Activated CD4-positive, alpha-beta T cell treated with anti-CD3 and anti-CD28 coated beads for 36 hours (primary cell): Measurements from ENCODE around the gene KRTAP29-1. TPM values are rescaled to one million over a fixed set of nuclear protein-coding genes. Genes with fewer than 3 reads are reported as not detected.
A peak's percentile ranks its signal among the peaks of the same experiment; 100 is the strongest.
"Not testable (repeated sequence)": the region's sequence is repeated elsewhere in the genome, so short reads cannot be mapped to it uniquely, and the experiment has no call there.

ENCODE experiments used
- ATAC-seq: fragments of 200-7000 bp; cut with Tn5 transposase; one replicate; pipeline ENCODE4 v1.10.0; 2021; ENCODE audit warnings: mild to moderate bottlenecking, moderate library complexity
- CTCF ChIA-PET: fragments of 350-600 bp; sonication (Branson Sonifier 250); formaldehyde crosslinking; loops from one replicate; lab custom pipeline; 2021; ENCODE audit warnings: antibody characterized with exemption; lab: Charles Lee
- POLR2A ChIA-PET: fragments of 350-600 bp; sonication (Branson Sonifier 250); formaldehyde crosslinking; loops from one replicate; lab custom pipeline; 2021; ENCODE audit warnings: antibody characterized with exemption, inconsistent platforms; lab: Charles Lee
- DNase-seq: peaks from one replicate; pipeline ENCODE4 v3.0.0-alpha.2; 2020
- H3K27ac Mint-ChIP-seq: one replicate; pipeline ENCODE4 v1.8.0; 2021; ENCODE audit warnings: mixed read lengths
- H3K27me3 Mint-ChIP-seq: one replicate; pipeline ENCODE4 v1.8.0; 2021; ENCODE audit warnings: mixed read lengths
- H3K36me3 Mint-ChIP-seq: one replicate; pipeline ENCODE4 v1.8.0; 2021; ENCODE audit warnings: low read depth, mixed read lengths
- H3K4me1 Mint-ChIP-seq: one replicate; pipeline ENCODE4 v1.8.0; 2021; ENCODE audit warnings: mixed read lengths
- H3K4me3 Mint-ChIP-seq: one replicate; pipeline ENCODE4 v1.8.0; 2021; ENCODE audit warnings: mild to moderate bottlenecking, moderate library complexity, mixed read lengths
- H3K9me3 Mint-ChIP-seq: one replicate; pipeline ENCODE4 v1.8.0; 2021; ENCODE audit warnings: low read depth, mixed read lengths
- intact Hi-C, 2 experiments: fragments of 100-400 bp; cut with DNase I in 1 of 2; cut with micrococcal nuclease in 1 of 2; formaldehyde crosslinking; loops; one replicate each; pipeline versions ENCODE4 v1.14.2 to v1.15.1; 2022 to 2024; cut with DNase I, micrococcal nuclease
- total RNA-seq, 2 experiments: library from RNA; stranded (reverse); gene quantifications; one replicate each; pipeline ENCODE4 v1.2.3, GENCODE V29; 2021

The KRTAP29-1 gene, protein sequence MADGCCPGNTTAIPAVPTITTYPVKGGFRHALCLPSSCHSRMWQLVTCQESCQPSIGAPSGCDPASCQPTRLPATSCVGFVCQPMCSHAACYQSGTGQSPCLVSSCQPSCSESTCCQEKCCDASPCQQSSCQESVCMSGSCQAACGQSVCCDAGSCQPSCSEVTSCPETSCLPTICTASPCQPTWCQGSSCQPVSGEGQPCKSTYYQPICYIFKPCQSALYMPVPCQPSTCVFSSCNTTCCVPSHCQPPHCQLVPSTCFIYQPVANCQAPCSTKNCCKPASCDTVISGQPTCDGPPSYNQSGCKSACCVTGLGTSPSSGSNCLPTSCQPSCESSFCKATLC
- total RNA-seq = not detected

DNA sequence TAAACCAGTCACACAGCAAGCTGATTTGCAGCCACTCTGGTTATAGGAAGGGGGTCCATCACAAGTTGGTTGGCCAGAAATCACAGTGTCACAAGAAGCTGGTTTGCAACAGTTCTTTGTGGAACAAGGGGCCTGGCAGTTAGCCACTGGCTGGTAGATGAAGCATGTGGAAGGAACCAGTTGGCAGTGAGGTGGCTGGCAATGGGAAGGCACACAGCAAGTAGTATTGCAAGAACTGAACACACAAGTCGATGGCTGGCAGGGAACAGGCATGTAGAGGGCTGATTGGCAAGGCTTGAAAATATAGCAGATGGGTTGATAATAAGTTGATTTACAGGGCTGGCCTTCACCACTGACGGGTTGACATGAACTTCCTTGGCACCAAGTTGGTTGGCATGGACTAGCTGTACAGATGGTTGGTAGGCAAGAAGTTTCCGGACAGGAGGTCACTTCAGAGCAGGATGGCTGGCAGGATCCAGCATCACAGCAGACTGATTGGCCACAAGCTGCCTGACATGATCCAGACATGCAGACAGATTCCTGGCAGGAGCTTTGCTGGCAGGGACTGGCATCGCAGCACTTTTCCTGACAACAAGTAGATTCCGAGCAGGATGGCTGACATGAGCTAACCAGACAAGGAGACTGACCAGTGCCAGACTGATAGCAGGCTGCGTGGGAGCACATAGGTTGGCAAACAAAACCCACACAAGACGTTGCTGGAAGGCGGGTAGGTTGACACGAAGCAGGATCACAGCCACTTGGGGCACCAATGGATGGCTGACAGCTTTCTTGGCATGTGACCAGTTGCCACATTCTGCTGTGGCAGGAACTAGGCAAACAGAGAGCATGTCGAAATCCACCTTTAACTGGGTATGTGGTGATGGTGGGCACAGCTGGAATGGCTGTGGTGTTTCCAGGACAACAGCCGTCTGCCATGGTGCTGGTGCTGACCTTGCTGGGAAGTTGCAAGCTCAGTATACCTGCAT is at the start of gene KRTAP29-1:
KRTAP29-1 (minus strand) TSS at position 936 of the 986 bp plus-strand sequence; CDS start at position 936, 0 bp downstream.
- Mint-ChIP-seq H3K27ac (no peak within 1 kb of the TSS), H3K4me1 (peaks cover 14% of the 10 kb centered on the region), H3K36me3 (no peaks in the 10 kb centered on the region), H3K9me3 (no peaks in the 10 kb centered on the region), H3K27me3 (no peaks in the 10 kb centered on the region), H3K4me3 (no peak within 1 kb of the TSS)
- POLR2A ChIA-PET = no interaction called here
- DNase-seq (no peak), ATAC-seq (no peak)
- intact Hi-C loops = no loop called here
- CTCF ChIA-PET = interaction anchor here (0.6 kb wide), 1 partner anchor 11 kb away, joined by 3 read pairs; no protein-coding TSS in a partner anchor

DNA sequence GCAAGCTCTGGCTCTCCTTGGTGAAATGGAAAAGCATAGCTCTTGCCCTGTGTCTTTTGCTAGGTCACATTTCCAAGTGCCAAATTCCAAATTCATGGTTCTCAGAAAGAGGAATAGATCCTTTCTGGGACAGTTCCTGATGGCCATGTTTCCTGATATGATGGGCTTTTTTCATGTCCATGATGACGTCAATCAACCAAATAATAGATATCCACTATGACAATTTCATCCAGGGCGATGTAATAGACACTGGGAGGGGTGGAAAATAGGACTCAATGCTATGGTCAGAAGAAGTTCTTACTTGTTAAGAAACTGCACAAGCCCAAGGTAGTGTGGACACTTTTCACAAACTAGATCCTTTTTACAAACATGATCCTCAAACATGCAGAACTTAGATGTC is 48.5 kb upstream of the KRTAP29-1 start:
- no peak overlapping the region for H3K27ac Mint-ChIP-seq
- H3K27me3 Mint-ChIP-seq = no peaks in the 10 kb centered on the region
- H3K4me3 Mint-ChIP-seq = no peak overlapping the region
- H3K4me1 Mint-ChIP-seq = peaks cover 5% of the 10 kb centered on the region
- ATAC-seq = no peak
- ChIA-PET POLR2A (no interaction called here), CTCF (interaction anchor here (3.0 kb wide), 1 partner anchor 20 kb away, joined by 22 read pairs; the partner anchor contains the start of gene KRT33B)
- DNase-seq = no peak
- no peaks in the 10 kb centered on the region for H3K36me3 Mint-ChIP-seq
- no peaks in the 10 kb centered on the region for H3K9me3 Mint-ChIP-seq
- intact Hi-C loops = no loop called here

DNA sequence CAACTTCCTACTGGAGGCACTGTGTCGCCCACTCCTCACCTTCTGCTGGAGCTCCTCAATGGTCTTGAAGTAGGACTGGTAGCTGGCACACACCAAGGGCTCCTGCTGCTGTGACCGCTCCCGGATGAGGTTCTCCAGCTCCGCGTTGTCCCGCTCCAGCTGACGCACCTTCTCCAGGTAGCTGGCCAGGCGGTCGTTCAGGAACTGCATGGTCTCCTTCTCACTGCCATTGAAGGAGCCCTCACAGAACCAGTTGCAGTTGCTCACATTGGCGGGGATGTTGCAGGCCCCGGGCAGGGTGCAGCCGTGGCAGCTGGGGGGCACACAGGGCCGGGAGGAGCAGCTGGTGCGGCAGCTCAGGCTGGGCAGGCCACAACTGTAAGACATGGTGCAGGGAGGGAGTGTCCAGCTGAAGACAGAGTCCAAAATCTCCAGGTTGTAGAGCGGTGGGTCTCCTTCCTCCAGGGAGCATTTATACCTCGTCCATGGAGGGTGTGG is 47.8 kb upstream of the KRTAP29-1 start, which contains the start of gene KRT33A:
KRT33A (minus strand) TSS at position 448 of the 498 bp plus-strand sequence; CDS start at position 387, 61 bp downstream.
- H3K27ac Mint-ChIP-seq, H3K4me3 Mint-ChIP-seq, H3K9me3 Mint-ChIP-seq, H3K36me3 Mint-ChIP-seq, ATAC-seq, DNase-seq, H3K4me1 Mint-ChIP-seq, H3K27me3 Mint-ChIP-seq: not testable (repeated sequence)
- CTCF ChIA-PET = interaction anchor here (1.3 to 3.0 kb wide), 2 partner anchors 20 to 441 kb away, joined by 3 to 22 read pairs; partner anchors contain the start of gene KRT33B
- POLR2A ChIA-PET = interaction anchor here (1.1 kb wide), 1 partner anchor 21 kb away, joined by 3 read pairs; no protein-coding TSS in a partner anchor
- intact Hi-C loops = loop anchor here in 1 of 2 experiments (1.0 kb wide), 1 partner anchor 20 kb away; no protein-coding TSS in a partner anchor

DNA sequence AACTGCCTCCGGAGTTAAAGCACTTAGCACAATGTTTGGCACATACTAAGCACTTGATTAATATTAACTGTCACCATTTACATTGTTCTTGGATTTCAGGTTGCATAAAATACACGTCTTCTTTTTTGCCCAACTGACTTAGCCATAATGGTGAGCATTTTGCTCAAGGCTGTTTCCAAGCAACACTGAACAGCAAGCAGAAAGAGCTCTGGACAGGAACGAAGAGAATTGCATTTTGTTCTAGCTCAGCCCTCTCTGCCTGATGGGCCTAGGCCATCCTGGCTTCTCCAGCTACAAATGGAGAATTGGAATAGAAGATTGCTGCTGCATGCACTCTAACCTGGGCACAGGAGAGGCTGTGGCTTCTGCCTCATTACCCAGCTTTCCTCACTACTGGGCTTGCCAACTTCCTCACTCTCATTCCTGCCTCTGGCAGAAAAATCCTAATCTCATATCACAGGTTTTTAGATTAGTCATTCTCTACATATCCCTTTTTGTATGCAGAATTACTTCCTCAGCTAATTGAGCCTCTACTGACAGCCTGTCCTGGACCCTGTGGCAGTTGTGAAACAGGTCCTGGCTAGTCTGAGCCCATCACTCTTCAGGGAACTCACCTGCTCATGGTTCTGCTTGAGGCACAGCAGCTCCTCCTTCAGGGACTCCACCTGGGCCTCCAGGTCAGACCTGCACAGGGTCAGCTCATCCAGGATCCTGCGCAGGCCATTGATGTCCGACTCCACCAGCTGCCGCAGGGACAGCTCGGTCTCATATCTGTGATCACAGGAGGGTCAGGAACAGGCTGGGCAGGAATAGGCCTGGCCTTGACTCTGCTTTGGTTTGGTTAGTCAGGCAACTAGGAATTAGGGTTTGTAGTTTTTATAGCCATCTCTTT is 45.5 kb upstream of the KRTAP29-1 start:
- H3K4me1 Mint-ChIP-seq = peaks cover 10% of the 10 kb centered on the region
- intact Hi-C loops = loop anchor here in 1 of 2 experiments (10.0 kb wide), 1 partner anchor 317 kb away; no protein-coding TSS in a partner anchor
- H3K27ac Mint-ChIP-seq = no peak overlapping the region
- H3K27me3 Mint-ChIP-seq = no peaks in the 10 kb centered on the region
- ChIA-PET POLR2A (no interaction called here), CTCF (interaction anchor here (0.6 to 3.0 kb wide), 6 partner anchors 7 to 160 kb away, joined by 3 to 22 read pairs (median 3); partner anchors contain the start of gene KRT33B)
- H3K36me3 Mint-ChIP-seq = peaks cover 4% of the 10 kb centered on the region
- no peak overlapping the region for H3K4me3 Mint-ChIP-seq
- DNase-seq (no peak), ATAC-seq (no peak)
- peaks cover 4% of the 10 kb centered on the region for H3K9me3 Mint-ChIP-seq

DNA sequence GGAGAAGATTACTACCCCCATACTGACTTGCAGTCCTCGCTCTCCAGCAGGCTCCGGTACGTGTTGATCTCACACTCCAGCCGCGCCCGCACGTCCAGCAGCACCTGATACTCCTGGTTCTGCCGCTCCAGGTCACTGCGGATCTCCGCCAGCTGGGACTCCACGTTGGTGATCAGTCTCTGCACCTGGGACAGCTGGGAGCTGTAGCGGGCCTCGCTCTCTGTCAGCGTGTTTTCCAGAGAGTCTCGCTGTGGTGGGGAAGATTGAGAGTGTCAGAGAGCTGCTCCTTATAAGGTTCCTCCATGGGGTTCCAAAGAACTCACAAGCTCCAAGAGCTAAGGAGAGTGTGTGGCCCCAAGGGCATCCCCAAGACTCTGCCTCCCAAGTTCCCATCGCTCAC is 43.8 kb upstream of the KRTAP29-1 start:
- H3K27me3 Mint-ChIP-seq, POLR2A ChIA-PET, ATAC-seq, H3K27ac Mint-ChIP-seq, H3K9me3 Mint-ChIP-seq, DNase-seq, H3K36me3 Mint-ChIP-seq, H3K4me3 Mint-ChIP-seq: not testable (repeated sequence)
- CTCF ChIA-PET = interaction anchor here (0.6 to 1.1 kb wide), 2 partner anchors 8 to 12 kb away, joined by 3 to 4 read pairs; no protein-coding TSS in a partner anchor
- intact Hi-C loops = loop anchor here in 1 of 2 experiments (10.0 kb wide), 1 partner anchor 318 kb away; no protein-coding TSS in a partner anchor
- H3K4me1 Mint-ChIP-seq = peaks cover 20% of the 10 kb centered on the region

DNA sequence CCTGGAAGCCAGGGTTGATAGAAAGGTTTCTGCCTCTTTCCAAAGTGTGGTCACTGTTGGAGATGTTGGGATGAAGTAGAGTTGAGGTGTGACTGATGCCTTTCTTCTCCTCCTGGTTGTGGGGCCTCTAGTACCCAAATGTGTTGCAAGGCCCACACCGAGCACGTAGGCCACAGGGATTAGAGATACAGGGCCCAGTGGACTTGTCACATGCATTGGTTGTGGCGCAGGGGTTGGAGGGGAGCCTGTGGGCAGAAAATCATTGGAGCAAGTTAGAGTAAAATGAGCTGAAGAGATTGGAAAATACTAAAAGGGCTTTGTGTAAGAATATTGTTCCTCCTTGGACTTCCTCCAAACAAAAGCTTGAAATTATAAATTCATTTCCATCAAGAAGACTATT is 43.3 kb upstream of the KRTAP29-1 start:
- Mint-ChIP-seq H3K9me3 (peaks cover 7% of the 10 kb centered on the region), H3K27me3 (no peaks in the 10 kb centered on the region)
- no peak for ATAC-seq

DNA sequence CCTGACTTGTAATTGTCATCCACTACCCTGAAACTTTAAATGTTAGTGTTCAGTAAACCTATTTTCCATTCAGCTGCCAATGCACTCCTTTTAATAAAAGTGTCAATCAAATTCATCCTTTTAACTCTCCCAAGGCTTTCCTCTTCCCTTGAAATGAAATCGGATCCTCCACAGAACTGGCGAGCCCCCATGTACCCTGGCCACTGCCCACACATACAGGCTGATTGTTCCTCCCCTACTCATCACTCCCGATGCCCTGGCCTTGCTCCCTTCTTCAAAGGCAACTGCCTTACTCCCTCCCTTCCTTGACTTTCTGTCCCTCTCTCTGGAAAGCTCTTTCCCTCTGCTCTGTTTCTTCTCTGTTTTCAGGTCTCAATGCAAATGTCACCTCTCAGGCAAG is 40.4 kb upstream of the KRTAP29-1 start:
- DNase-seq (no peak), ATAC-seq (no peak)
- H3K4me3 Mint-ChIP-seq = no peak overlapping the region
- peaks cover 4% of the 10 kb centered on the region for H3K27me3 Mint-ChIP-seq
- H3K9me3 Mint-ChIP-seq = peaks cover 7% of the 10 kb centered on the region
- H3K4me1 Mint-ChIP-seq = peaks cover 52% of the 10 kb centered on the region
- intact Hi-C loops = loop anchor here in 1 of 2 experiments (10.0 kb wide), 1 partner anchor 322 kb away; no protein-coding TSS in a partner anchor
- peaks cover 9% of the 10 kb centered on the region for H3K36me3 Mint-ChIP-seq
- no peak overlapping the region for H3K27ac Mint-ChIP-seq
- CTCF ChIA-PET = interaction anchor here (3.4 kb wide), 1 partner anchor 61 kb away, joined by 8 read pairs; no protein-coding TSS in a partner anchor
- POLR2A ChIA-PET = no interaction called here

More for the DNA sequence above, 43.3 kb upstream of the KRTAP29-1 start:
- Mint-ChIP-seq H3K4me1 (peaks cover 24% of the 10 kb centered on the region), H3K27ac (no peak overlapping the region), H3K36me3 (peaks cover 9% of the 10 kb centered on the region), H3K4me3 (no peak overlapping the region)
- ChIA-PET CTCF (interaction anchor here (0.6 to 1.1 kb wide), 3 partner anchors 8 to 14 kb away, joined by 3 to 4 read pairs (median 3); no protein-coding TSS in a partner anchor), POLR2A (no interaction called here)
- no peak for DNase-seq
- intact Hi-C loops = loop anchor here in 1 of 2 experiments (10.0 kb wide), 1 partner anchor 319 kb away; no protein-coding TSS in a partner anchor

DNA sequence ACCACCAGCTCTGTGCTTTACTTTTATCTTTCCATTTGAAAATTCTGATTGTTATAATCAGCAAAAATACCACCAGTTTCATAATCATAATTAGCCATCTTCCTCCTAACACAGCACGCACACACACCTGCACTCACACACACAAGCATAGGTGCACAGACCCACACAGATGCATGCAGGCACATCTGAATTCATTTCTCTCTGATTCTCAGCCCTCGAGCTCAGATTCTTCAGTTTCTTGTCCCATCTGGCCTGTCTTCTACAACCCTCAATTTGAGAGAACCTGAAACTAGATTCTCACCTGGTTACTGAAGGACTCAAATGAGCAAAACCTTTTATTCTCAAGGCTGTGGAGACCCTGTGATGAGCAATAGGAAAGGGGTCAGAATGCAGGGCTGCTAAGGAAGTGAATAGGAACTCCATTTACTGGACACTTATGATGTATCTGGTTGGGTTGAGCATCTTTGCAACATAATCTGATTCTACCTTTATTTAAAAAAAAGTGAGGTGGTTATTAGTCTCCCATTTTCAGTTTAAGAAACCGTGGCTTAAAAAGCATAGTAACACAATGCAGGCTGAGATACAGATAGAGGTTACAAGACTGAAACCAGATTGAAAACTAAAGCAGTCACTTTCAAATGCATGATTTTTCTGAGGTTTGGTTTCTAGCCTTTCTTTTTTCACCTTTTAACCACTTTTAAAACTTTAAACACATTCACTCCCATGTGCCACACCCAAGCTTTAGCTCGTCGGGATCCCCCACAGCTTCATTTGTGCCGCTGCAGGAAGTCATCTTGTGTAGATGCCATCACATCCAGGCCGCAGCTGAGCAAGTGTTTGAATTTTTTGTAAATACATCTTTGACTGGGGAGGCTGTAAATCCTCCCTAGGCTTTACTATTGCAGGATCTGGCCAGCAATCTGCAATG is 38.5 kb upstream of the KRTAP29-1 start:
- peaks cover 57% of the 10 kb centered on the region for H3K4me1 Mint-ChIP-seq
- intact Hi-C loops = loop anchor here (1.0 to 10.0 kb wide), 3 partner anchors 62 to 326 kb away; no protein-coding TSS in a partner anchor
- peaks cover 4% of the 10 kb centered on the region for H3K27me3 Mint-ChIP-seq
- peak overlapping the region; percentile 74 for H3K27ac Mint-ChIP-seq
- H3K9me3 Mint-ChIP-seq = peaks cover 7% of the 10 kb centered on the region
- ChIA-PET CTCF (interaction anchor here (0.7 to 3.4 kb wide), 8 partner anchors 8 to 522 kb away, joined by 3 to 8 read pairs (median 3); partner anchors contain the start of gene KRTAP16-1), POLR2A (interaction anchor here (0.6 kb wide), 1 partner anchor 337 kb away, joined by 3 read pairs; no protein-coding TSS in a partner anchor)
- ATAC-seq = peak; percentile 75
- peak; percentile 76 for DNase-seq
- no peak overlapping the region for H3K4me3 Mint-ChIP-seq
- peaks cover 9% of the 10 kb centered on the region for H3K36me3 Mint-ChIP-seq

DNA sequence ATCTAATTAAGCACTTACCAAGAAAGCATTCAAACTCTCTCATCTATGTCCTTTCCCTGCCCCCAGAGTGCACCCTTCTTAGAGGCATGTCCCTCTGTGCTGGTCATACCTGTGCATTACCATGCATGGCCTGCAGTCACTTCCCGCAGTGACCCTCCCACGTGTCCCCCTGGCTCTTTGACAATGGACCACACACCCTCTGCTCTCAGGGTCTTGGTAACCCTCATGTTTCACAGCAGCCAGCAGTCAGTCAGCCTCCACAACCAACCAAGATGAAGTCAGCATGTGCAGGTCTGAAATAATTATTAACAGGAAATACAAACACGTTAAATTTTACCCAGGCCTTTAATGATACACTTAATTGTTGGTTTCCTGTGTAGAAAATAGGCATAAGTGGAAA is 37.8 kb upstream of the KRTAP29-1 start:
- peaks cover 63% of the 10 kb centered on the region for H3K4me1 Mint-ChIP-seq
- H3K9me3 Mint-ChIP-seq = peaks cover 7% of the 10 kb centered on the region
- ATAC-seq (no peak), DNase-seq (no peak)
- intact Hi-C loops = loop anchor here (2.0 to 10.0 kb wide), 2 partner anchors 324 to 326 kb away; no protein-coding TSS in a partner anchor
- POLR2A ChIA-PET = no interaction called here
- H3K27me3 Mint-ChIP-seq = peaks cover 4% of the 10 kb centered on the region
- H3K36me3 Mint-ChIP-seq = peaks cover 9% of the 10 kb centered on the region
- H3K27ac Mint-ChIP-seq = no peak overlapping the region
- CTCF ChIA-PET = interaction anchor here (0.7 to 3.4 kb wide), 5 partner anchors 8 to 158 kb away, joined by 3 to 8 read pairs (median 3); no protein-coding TSS in a partner anchor
- H3K4me3 Mint-ChIP-seq = no peak overlapping the region
